G401 (cell line): ENCODE data around the gene CACNG4. TPM values are rescaled to one million over a fixed set of nuclear protein-coding genes. Genes with fewer than 3 reads are reported as not detected.
"Not testable (repeated sequence)": the region's sequence is repeated elsewhere in the genome, so short reads cannot be mapped to it uniquely, and the experiment has no call there.

ENCODE experiments used
- DNase-seq: peaks from one replicate; pipeline ENCODE4 v3.0.0-alpha.2; 2015; ENCODE audit warnings: low spot score
- in situ Hi-C: cut with HindIII; loops from 2 replicates; pipeline ENCODE4 v1.10.0; 2016; ENCODE audit warnings: low sequenced_read_pairs, mixed read lengths
- total RNA-seq: library from RNA; depleted of rRNA; stranded (reverse); fragments of >200 nt; shearing (Covaris generic); gene quantifications from 2 replicates; pipeline ENCODE4 v1.2.3, GENCODE V29; 2014

Gene CACNG4
- total RNA-seq, 1 experiment from 2014 or later, result 0.24 TPM

GRCh38 chr17:67032382-67032781 lies 67.9 kb downstream of the CACNG4 start:
- in situ Hi-C loops, result no loop called here
- DNase-seq, result no peak

GRCh38 chr17:67032985-67033384 lies 68.5 kb downstream of the CACNG4 start:
- in situ Hi-C loops, result no loop called here
- no peak for DNase-seq

GRCh38 chr17:67033613-67034012 lies 69.1 kb downstream of the CACNG4 start:
- in situ Hi-C loops, result no loop called here
- no peak for DNase-seq

DNA sequence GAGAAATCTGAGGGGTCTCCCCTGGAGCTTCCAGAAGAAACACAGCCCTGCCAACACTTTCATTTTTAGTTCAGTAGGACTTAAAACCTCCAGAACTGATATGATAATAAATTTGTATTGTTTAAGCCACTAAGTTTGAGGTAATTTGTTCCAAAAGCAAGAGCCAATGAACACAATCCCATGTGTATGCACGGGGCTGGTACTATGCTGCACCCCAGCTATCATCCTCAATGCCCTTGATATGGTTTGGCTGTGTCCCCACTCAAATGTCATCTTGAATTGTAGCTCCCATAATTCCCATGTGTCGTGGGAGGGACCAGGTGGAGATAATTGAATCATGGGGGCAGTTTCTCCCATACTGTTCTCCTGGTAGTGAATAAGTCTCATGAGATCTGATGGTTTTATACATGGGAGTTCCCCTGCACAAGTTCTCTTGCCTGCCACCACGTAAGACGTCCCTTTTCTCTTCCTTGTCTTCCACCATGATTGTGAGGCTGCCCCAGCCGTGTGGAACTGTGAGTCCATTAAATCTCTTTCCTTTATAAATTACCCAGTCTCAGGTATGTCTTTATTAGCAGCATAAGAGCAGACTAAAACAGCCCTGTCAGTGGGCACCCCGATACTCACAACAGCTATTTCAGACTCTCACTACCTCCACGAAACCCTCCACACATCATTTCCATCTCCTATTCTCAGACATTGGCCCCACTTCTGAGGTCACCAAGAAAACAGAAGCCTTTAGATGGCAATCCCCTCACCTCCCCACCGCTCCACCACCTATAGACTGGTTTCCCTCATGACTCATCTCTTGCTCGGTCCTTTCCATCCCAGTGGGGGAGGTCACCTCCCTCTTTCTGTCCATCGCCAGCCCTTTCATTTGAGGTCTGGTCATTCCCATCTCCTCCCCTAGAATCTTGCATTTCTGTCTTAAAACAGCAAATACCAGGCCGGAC lies 70.9 kb downstream of the CACNG4 start:
- in situ Hi-C loops, result no loop called here
- no peak for DNase-seq

- in situ Hi-C loops, result no loop called here
- no peak for DNase-seq
These were observed 74.4 kb downstream of the CACNG4 start for GRCh38 chr17:67038861-67039365.

- DNase-seq, result no peak
- in situ Hi-C loops, result no loop called here
These were observed 76.1 kb downstream of the CACNG4 start for GRCh38 chr17:67040652-67041051.

DNA sequence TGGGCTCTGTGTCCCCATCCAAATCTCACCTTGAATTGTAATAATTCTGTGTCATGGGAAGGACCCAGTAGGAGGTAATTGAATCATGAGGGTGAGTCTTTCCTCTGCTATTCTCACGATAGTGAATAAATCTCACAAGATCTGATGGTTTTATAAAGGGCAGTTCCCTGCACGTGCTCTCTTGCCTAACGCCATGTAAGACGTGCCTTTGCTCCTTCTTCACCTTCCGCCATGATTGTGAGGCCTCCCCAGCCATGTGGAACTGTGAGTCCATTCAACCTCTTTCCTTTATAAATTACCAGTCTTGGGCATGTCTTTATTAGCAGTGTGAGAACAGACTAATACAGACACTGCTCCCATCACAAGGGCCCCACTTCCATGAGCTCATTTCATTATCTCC lies 76.6 kb downstream of the CACNG4 start:
- in situ Hi-C loops, DNase-seq: not testable (repeated sequence)

DNA sequence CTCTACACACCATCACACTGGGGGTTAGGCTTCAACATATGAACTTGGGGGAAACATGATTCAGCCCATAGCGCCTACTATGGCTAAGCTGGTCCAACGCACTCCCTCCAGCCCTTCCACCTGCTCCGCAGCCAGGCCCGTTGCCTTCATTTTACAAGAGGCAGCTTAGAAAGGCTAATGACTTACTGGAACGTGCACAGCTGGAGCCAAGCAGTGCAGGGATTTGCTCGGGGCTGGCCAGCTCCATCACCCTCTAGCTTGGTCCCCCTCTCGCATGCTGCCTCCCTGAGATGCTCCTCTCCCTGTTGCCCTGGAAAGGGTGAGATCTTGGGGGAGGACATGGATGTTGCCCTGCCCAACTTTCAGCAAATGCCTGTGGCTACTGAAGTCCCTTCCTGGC lies 77.0 kb downstream of the CACNG4 start:
- DNase-seq, result no peak
- in situ Hi-C loops, result no loop called here

GRCh38 chr17:67041941-67042899 lies 77.7 kb downstream of the CACNG4 start:
- in situ Hi-C loops, result no loop called here
- no peak for DNase-seq

GRCh38 chr17:67043283-67043682 lies 78.8 kb downstream of the CACNG4 start:
- in situ Hi-C loops, result no loop called here
- DNase-seq, result no peak

DNA sequence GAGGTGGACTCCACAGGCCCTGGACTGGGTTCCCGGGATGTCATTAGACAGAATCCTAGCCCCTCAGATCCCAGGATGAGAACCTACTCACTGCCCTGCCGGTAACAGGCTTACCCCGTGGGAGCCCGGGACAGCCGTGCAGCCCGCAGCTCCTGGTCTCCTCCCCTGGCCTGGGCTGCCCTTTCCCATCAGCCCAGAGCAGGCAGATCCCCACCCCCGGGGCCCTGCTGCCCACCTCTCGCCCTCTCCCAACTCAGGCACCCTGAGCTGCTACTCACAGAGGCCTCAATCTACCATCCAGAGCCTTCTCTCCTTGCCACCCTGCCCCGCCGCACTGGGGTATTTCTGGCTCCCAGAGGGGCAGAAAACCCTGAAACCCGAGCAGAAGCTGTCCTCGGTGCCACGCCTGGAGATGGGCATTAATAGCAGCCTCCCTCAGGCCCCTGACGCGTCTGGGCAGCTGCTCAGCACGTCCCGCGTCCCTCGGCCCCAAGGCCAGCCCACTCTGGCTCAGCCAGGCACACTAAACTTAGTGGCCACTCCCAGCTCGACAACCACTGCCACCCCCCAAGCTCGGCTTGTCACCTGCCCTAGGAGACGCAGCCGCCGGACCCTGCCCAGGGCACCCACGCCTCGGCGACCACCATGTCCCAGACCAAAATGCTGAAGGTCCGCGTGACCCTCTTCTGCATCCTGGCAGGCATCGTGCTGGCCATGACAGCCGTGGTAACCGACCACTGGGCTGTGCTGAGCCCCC lies 79.7 kb downstream of the CACNG4 start, which contains the start of gene CACNG1:
TSS of gene CACNG1 (plus strand) at position 539 of the 757 bp plus-strand sequence. CDS start at position 646, 107 bp downstream.
- in situ Hi-C loops, result no loop called here
- DNase-seq, result no peak

DNA sequence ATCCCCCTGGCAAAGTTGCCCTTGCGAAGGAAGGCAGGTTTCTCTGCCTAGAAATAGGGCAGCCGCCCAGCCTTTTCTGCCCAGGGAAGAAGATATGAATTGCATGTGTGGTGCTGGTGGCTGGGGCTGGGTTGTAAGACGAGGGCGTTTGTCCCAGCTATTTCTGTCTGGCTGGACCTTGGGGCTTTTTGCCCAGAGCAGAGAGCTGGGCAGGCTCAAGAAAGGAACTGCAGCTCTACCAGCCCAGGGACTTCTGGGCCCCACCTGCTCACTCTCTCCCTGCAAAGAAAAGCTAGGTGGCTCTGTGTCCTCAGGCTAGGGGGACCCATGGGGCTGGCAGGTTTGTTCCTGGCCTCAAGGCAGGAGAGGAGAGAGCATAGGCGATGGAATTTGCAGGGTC lies 80.4 kb downstream of the CACNG4 start:
- DNase-seq, result no peak
- in situ Hi-C loops, result no loop called here

GRCh38 chr17:67046398-67046797 lies 81.9 kb downstream of the CACNG4 start:
- in situ Hi-C loops, result no loop called here
- DNase-seq, result no peak

- in situ Hi-C loops, result no loop called here
- no peak for DNase-seq
These were observed 82.9 kb downstream of the CACNG4 start for GRCh38 chr17:67047382-67047781.

DNA sequence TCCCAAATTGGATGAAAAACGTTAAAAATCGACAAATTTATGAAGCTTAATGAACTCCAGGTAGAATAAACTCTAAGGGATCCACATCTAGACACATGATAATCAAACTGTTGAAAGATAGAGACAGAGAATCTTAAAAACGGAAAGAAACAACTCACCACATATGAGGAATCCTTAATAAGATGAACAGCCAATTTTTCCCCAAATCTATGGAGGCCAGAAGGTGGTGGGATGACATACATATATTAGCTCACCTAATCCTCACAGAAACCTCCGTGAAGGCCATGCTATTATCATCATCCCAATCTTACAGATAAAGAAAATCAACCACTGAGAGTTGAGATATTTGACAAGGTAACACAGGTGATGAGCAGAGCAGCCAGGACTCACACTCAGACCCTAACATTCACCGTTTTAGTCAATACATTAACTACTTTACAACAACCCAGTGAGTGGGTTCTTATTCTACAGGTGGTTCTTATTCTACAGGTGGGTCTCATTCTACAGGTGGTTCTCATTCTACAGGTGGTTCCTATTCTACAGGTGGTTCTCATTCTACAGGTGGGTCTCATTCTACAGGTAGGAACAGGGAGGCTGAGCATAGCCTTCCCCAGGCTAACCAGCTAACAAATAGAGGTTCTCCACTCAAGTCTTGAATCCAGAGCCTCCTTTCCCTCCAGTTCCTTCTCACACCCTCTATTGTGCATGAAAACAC lies 84.7 kb downstream of the CACNG4 start:
- DNase-seq, result no peak
- in situ Hi-C loops, result no loop called here

- DNase-seq, result no peak
- in situ Hi-C loops, result no loop called here
These were observed 85.6 kb downstream of the CACNG4 start for GRCh38 chr17:67050066-67050465.

- in situ Hi-C loops, result no loop called here
- DNase-seq, result no peak
These were observed 86.1 kb downstream of the CACNG4 start for GRCh38 chr17:67050471-67051154.

DNA sequence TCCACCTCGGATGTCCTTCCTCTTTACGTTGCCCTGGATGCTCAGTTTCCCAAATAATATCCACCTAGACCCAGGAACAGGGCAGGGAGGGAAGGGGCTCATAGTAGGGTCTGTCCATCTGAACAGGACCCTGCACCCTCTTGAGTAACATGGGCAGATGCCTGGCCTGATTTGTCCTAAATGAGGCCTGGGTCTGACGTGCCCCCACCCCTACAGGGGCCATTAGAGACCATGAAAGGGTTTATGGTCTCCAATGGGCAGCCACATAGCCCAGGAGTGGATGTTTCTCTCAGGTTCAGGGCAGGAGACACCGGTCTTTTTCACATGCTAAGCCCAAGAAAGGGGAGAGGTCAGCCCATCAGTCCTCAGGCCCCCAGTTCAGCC lies 86.6 kb downstream of the CACNG4 start:
- in situ Hi-C loops, result no loop called here
- DNase-seq, result no peak
